Activated CD4-positive, alpha-beta T cell treated with anti-CD3 and anti-CD28 coated beads, Interleukin-2, Interleukin-4, amounts not matched to agents 100 ng/mL and 50 ng/mL, durations not matched to agents 16 hours and 8 hours (primary cell): ENCODE data around the gene FGF10.

Experiments
- DNase-seq: peaks from one replicate; pipeline ENCODE4 v3.0.0-alpha.2; 2020; ENCODE audit warnings: low spot score

Gene FGF10

GRCh38 chr5:44389090-44389822, at the start of gene FGF10:
TSS of gene FGF10 (minus strand) at chr5:44389420. CDS start at chr5:44388682, 738 bp downstream.
- DNase-seq: no peak

DNA sequence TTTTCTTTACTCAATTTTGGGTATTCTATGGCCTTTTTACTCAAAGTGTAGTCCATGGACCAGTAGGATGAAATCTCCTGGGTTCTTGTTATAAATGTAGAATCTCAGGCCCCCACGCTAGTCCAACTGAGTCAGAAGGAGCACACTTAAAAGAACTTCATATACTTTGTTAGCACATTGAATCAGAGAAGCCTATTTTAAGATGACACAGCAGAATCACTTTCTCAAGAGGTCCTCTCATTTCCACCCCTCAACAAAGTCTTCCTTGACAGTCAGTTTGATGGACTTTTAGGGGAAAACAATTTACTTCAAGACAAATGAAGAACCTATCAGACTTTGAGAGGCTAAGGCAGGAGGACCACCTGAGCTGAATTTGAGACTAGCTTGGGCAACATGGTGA, 37.7 kb upstream of the FGF10 start:
- no peak for DNase-seq

GRCh38 chr5:44412286-44412685, 23.1 kb upstream of the FGF10 start:
- no peak for DNase-seq

DNA sequence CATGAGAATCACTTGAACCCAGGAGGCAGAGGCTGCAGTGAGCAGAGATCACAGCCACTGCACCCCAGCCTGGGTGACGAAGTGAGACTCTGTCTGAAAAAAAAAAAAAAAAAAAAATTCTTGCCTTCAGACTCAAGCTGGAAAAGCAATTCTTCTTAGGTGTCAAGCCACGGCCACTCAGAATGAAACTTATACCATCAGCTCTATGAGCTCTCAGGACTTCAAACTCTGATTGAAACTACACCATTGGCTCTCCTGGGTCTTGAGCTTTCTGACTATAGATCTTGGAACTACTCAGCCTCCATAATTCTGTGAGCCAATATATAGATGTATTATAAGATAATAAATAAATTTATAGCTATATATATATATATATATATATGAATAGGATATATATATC, 12.9 kb upstream of the FGF10 start:
- DNase-seq: peak; percentile 51

GRCh38 chr5:44401611-44402010, 12.4 kb upstream of the FGF10 start:
- no peak for DNase-seq

DNA sequence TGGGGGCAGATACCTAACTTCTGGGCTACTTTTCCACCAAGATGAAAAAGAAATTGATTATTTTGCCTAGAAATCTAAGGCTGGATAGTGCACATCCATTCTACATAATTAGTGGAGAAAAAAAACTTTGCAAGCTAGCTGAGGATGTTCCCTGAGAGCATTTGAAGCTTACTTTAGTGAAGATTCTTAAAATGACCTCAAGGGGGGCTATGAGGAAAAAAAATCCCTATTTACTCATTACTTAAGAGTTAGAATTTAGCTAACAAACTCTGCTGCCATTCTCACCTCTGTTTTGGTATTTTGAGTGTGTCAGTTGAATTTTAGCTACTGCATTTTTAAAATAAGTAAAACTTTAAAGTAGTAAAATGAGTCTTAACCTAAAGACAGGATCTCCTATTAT, 9.2 kb upstream of the FGF10 start:
- no peak for DNase-seq

GRCh38 chr5:44396312-44396711, 7.1 kb upstream of the FGF10 start:
- no peak for DNase-seq

- DNase-seq: no peak
Measured at GRCh38 chr5:44390351-44390750, 1.1 kb upstream of the FGF10 start.

GRCh38 chr5:44389823-44390143, 563 bp upstream of the FGF10 start:
- DNase-seq: no peak

GRCh38 chr5:44388321-44389089, 715 bp downstream of the FGF10 start:
- no peak for DNase-seq

DNA sequence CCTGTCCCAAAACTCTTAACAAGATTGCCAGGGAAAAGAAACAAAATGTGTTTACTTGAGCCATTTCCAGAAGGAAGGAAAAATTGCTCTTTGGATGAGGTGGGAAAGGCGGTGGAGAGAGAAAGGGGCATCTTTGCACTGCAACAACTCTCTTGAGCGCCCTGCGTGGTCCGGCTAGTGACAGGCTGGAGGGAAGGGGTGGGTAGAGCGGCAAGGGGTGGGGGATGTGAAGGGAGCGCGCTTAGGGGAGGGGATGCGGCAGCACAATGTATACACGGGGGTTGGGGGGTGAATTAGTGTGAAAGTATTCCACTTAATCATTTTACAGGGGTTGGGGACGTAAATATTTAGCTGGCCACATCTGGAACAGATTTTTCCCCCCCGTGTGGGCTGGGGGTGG, 1.3 kb downstream of the FGF10 start:
- DNase-seq: no peak

DNA sequence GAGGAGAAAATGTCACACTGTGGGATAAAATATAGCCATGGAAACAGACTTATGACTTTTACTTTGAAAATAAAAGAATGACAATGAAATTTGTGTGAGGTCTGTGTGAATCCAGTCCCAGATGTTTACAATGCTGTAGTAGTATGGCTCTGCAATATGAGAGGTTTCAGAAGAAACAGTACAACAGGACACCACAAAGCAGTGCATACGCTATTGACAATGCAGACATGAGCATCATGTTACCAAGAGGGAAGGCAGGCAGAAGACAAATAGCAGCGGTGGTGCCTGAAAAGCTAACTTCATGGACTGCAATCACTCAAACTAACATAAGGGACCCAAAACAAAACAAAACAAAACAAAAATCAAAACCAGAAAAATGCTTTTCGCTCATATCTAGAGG, 1.8 kb downstream of the FGF10 start:
- DNase-seq: no peak

DNA sequence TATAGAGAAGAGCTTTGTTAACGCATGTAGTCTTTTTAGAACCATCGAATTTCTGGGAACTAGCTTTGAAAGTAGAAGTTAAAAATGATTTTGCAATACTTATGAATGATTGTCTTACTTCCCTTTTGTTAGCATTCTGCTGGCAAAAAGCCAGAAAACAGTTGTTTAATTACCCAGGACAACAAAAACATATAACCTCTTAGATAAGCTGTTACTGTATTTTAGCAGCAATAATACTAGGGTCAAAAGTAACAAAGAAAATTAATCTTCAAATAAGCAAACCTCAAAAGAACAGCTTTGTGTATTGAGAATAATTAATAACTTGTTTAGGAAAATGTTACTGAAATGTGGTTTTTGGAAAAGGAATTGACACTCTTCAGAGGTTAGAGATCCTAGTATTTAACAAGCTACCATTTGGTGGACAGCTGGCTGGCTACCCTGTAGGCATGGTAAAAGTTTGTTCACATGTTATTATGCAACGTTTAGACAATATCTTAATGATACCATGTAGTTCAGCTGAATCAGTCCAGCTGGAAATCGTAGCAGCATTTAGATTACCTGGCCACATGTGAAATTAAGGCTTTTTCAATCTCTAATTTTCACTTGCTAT, 3.8 kb downstream of the FGF10 start:
- no peak for DNase-seq

DNA sequence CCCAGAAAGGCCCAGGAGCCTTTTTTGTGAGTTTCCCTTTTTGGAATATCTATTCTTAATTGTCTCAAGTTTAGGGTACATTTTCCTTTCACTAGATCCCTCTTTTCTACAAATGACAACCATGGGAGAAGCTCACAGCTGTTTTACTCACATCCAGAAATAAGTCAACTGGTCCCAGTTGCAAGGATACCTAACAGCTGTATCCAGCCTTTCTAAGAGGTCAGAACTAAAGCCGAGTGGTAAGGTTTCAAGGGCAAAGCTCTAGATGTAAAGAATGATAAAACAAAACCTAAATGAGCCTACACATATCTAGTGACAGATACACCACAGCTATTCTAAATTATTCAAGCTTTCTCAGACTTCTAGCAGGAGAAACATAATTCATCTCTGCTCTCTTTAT, 4.4 kb downstream of the FGF10 start:
- DNase-seq: no peak

DNA sequence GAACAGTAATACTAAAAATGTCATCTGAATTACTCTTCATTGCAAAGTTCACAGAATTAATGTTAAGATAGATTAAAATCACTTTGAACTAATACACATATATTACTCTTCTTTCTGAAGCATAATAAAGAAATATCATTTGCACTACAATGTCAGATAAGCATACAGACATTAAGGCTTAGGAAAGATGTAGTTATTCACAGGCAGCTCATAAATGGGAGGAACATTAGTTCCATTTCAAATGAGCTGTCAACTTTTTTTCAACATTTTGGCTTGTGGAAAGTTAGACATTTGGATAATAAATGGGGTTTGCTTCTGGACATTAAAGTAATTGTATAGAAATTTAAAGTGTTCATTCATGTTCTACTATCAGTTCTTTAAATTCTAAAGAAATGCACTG, 6.3 kb downstream of the FGF10 start:
- no peak for DNase-seq

GRCh38 chr5:44377057-44377456, 12.2 kb downstream of the FGF10 start:
- no peak for DNase-seq

GRCh38 chr5:44372028-44372427, 17.2 kb downstream of the FGF10 start:
- no peak for DNase-seq

DNA sequence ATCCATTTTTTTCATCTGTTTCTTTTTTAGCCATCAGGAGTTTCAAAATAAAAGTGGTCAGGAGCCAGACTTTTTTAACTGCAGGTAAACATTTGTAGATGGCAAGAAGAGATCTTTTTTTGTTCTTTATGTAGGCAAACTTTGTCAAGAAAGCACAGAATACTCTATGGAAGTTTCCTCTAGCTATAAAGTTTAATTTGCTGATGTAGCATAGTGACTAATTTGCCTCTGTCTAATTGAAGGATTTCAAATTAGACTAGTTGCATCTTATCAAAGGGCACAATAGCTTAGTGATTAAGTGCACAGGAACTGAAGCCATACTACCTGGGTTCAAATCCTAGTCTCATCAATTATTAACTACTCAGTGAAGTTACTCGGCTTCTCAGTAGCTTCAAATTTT, 22.0 kb downstream of the FGF10 start:
- no peak for DNase-seq

DNA sequence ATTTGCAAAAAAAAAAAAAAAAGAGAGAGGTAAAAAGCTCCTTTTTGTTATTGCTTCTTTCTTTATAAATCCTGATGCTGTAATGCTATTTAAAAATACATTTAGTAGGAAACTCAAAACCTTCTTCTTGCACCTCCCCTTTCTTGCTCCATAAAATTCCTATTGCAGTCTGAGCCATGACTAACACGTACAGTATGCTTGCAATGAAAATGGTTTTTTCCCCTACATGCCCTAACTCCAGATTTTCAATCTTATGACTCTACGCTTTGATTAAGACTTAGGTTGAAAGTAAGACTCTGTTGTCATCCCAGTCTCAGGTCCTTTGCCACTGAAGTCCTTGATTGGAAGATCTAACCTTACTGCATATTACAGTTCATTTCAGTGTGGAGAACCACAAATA, 23.9 kb downstream of the FGF10 start:
- DNase-seq: no peak

DNA sequence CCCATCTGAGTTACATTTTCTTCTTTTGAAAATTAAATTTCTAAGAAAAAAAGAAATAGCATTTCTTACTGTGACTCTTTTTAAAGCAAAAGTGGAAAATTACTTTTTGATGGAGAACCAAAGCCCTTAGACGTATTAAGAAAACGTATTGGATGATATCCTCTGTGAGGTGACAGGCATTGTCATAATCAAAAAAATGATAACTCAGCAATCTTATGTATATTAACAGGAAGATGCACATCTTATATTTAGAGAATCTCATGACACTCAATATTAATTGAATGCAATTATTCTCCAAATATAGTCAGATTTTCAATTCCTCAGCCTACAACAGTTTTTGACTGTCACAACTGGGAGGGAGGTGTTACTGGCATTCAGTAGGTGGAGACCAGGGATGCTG, 25.1 kb downstream of the FGF10 start:
- DNase-seq: no peak

DNA sequence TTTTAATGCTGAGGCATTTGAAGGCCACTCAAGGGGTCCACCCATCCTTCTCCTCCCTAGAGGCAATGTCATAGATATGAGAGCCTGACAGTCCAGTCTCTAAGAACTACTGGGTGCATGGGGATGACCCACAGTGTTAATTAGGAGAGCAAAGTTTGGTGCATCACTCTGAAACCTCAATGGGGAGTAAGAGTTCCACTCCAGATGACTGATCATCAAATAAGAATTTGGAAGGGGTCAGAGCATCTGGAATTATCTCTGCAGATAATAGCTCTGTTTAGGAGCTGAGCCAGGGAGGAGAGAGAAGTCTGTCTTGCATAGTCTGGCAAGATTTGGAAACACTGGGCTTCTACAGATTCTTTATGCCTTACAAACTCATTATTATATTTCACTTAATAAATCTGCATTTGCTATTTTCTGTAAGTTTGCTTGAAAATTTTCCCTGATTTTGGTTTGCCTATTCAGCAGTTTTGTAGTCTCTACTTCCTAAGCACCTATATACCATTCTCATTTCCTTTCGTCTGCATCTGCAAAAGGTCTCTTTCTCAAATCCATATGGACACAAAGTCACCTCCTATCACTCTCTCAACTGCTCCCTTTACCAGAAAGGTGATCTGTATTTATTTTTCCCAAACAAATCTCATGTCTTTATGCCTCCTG, 27.7 kb downstream of the FGF10 start:
- DNase-seq: no peak

GRCh38 chr5:44360919-44361318, 28.3 kb downstream of the FGF10 start:
- no peak for DNase-seq

GRCh38 chr5:44358421-44358820, 30.8 kb downstream of the FGF10 start:
- DNase-seq: no peak
